GM23338 (cell line): ENCODE measurements around the gene CDK14. TPM values are rescaled to one million over a fixed set of nuclear protein-coding genes. Genes with fewer than 3 reads are reported as not detected.

Experiments used
- ATAC-seq: fragments of 200-7000 bp; cut with Tn5 transposase; 3 replicates; pipeline ENCODE4 v1.9.1; 2020
- DNase-seq: peaks from one replicate; pipeline ENCODE4 v3.0.0-alpha.2; 2015; ENCODE audit warnings: low spot score
- H2AFZ ChIP-seq: fragments of 200-600 bp; sonication (generic); 2 replicates; pipeline ENCODE4 v1.8.0; 2016; ENCODE audit warnings: antibody characterized with exemption, mild to moderate bottlenecking, moderate library complexity
- H3F3A ChIP-seq: fragments of 200-600 bp; sonication (generic); replicated peaks from 2 replicates; pipeline ENCODE4 v1.8.0; 2017; ENCODE audit warnings: antibody characterized with exemption, mixed run types, low read depth
- H3K27ac ChIP-seq: fragments of 200-600 bp; sonication (generic); 2 replicates; pipeline ENCODE4 v1.6.1; 2016; ENCODE audit warnings: low read depth
- H3K27me3 ChIP-seq: fragments of 200-600 bp; sonication (generic); 2 replicates; pipeline ENCODE4 v1.8.0; 2016; ENCODE audit warnings: mild to moderate bottlenecking, mixed run types, moderate library complexity; ENCODE audit not compliant: insufficient read depth
- H3K36me3 ChIP-seq: fragments of 200-600 bp; sonication (generic); 2 replicates; pipeline ENCODE4 v1.8.0; 2016; ENCODE audit warnings: mild to moderate bottlenecking; ENCODE audit not compliant: insufficient read depth
- H3K4me1 ChIP-seq: fragments of 200-600 bp; sonication (generic); 2 replicates; pipeline ENCODE4 v1.8.0; 2016; ENCODE audit warnings: mild to moderate bottlenecking, moderate library complexity; ENCODE audit not compliant: insufficient read depth
- H3K4me2 ChIP-seq: fragments of 200-600 bp; sonication (generic); 2 replicates; pipeline ENCODE4 v1.7.1; 2017; ENCODE audit warnings: mixed run types
- H3K4me3 ChIP-seq: fragments of 200-600 bp; sonication (generic); 2 replicates; pipeline ENCODE4 v1.6.1; 2016; ENCODE audit warnings: mixed run types
- H3K79me2 ChIP-seq: fragments of 200-600 bp; sonication (generic); replicated peaks from 2 replicates; pipeline ENCODE4 v1.8.0; 2017; ENCODE audit warnings: mild to moderate bottlenecking; ENCODE audit not compliant: insufficient read depth
- H3K9me2 ChIP-seq: fragments of 200-600 bp; sonication (generic); 2 replicates; pipeline ENCODE4 v1.8.0; 2017; ENCODE audit not compliant: insufficient read depth
- H4K20me1 ChIP-seq: fragments of 200-600 bp; sonication (generic); replicated peaks from 2 replicates; pipeline ENCODE4 v1.8.0; 2017; ENCODE audit warnings: mild to moderate bottlenecking; ENCODE audit not compliant: insufficient read depth
- H3K27ac Mint-ChIP-seq: 2 replicates; pipeline ENCODE4 v1.8.0; 2020; ENCODE audit warnings: inconsistent platforms, mild to moderate bottlenecking, moderate library complexity, mixed read lengths
- H3K27me3 Mint-ChIP-seq: 3 replicates; pipeline ENCODE4 v1.8.0; 2022; ENCODE audit warnings: low read depth, mild to moderate bottlenecking, moderate library complexity, mixed read lengths, inconsistent platforms; ENCODE audit not compliant: insufficient read depth, poor library complexity
- H3K36me3 Mint-ChIP-seq: 3 replicates; pipeline ENCODE4 v1.8.0; 2021; ENCODE audit warnings: low read depth, mild to moderate bottlenecking, inconsistent platforms, moderate library complexity, mixed read lengths
- H3K4me1 Mint-ChIP-seq: 3 replicates; pipeline ENCODE4 v1.8.0; 2020; ENCODE audit warnings: mild to moderate bottlenecking, inconsistent platforms, mixed read lengths
- H3K4me3 Mint-ChIP-seq: 3 replicates; pipeline ENCODE4 v1.8.0; 2021; ENCODE audit warnings: moderate library complexity, mild to moderate bottlenecking, inconsistent platforms, mixed read lengths
- H3K9me3 Mint-ChIP-seq: 3 replicates; pipeline ENCODE4 v1.8.0; 2020; ENCODE audit warnings: moderate library complexity, mild to moderate bottlenecking, inconsistent platforms, mixed read lengths
- CREB1 ChIP-seq: fragments of 250-450 bp; sonication (Bioruptor Pico); IDR thresholded peaks from 2 replicates; pipeline ENCODE4 v1.5.0; 2020; ENCODE audit warnings: low read depth, mild to moderate bottlenecking, moderate library complexity
- EZH2 ChIP-seq: fragments of 200-600 bp; sonication (generic); IDR thresholded peaks from one replicate; pipeline ENCODE4 v1.8.0; 2017; ENCODE audit warnings: antibody characterized with exemption, mild to moderate bottlenecking, low read depth; ENCODE audit not compliant: unreplicated experiment
- EZH2phosphoT487 ChIP-seq: fragments of 200-600 bp; sonication (generic); IDR thresholded peaks from one replicate; pipeline ENCODE4 v1.8.1; 2018; ENCODE audit warnings: antibody characterized with exemption; ENCODE audit not compliant: unreplicated experiment
- JUNB ChIP-seq: IDR thresholded peaks from one replicate; pipeline ENCODE4 v1.6.1; 2016; ENCODE audit warnings: antibody characterized with exemption; ENCODE audit not compliant: unreplicated experiment
- NANOG ChIP-seq: IDR thresholded peaks from 2 replicates; pipeline ENCODE4 v1.6.1; 2016; ENCODE audit warnings: antibody characterized with exemption, borderline replicate concordance
- POLR2AphosphoS5 ChIP-seq: IDR thresholded peaks from 2 replicates; pipeline ENCODE4 v1.6.1; 2016; ENCODE audit warnings: antibody characterized with exemption, low read depth
- STAT1 ChIP-seq: IDR thresholded peaks from one replicate; pipeline ENCODE4 v1.6.1; 2016; ENCODE audit warnings: antibody characterized with exemption; ENCODE audit not compliant: unreplicated experiment
- ZNF114 ChIP-seq: fragments of 250-450 bp; sonication (Bioruptor Pico); IDR thresholded peaks from 2 replicates; pipeline ENCODE4 v1.5.0; 2020; ENCODE audit warnings: mild to moderate bottlenecking, moderate library complexity
- ZNF331 ChIP-seq: fragments of 250-450 bp; sonication (Bioruptor Pico); IDR thresholded peaks from 2 replicates; pipeline ENCODE4 v1.5.0; 2020; ENCODE audit warnings: low read depth, mild to moderate bottlenecking, moderate library complexity
- polyA plus RNA-seq: library from polyadenylated mRNA; unstranded; fragments of >200 nt; fragmentation: Nextera tagmentation; extraction: Ambion mirVana; gene quantifications from 2 replicates; pipeline ENCODE4 v1.2.1, GENCODE V29; 2016
- total RNA-seq: library from RNA; depleted of rRNA; stranded (reverse); fragments of >200 nt; shearing (Covaris generic); gene quantifications from 2 replicates; pipeline ENCODE4 v1.2.3, GENCODE V29; 2014
- TF ChIP-seq, protein P1 (sequence below): IDR thresholded peaks from 2 replicates; pipeline ENCODE4 v1.6.1; 2016; ENCODE audit warnings: antibody characterized with exemption
- TF ChIP-seq, protein P2 (sequence below): fragments of 250-450 bp; sonication (Bioruptor Pico); IDR thresholded peaks from 2 replicates; pipeline ENCODE4 v1.5.0; 2020; ENCODE audit warnings: mild to moderate bottlenecking, moderate library complexity
- TF ChIP-seq, protein P3 (sequence below): IDR thresholded peaks from one replicate; pipeline ENCODE4 v1.6.1; 2018; ENCODE audit warnings: antibody characterized with exemption; ENCODE audit not compliant: unreplicated experiment

The CDK14 gene
- total and polyA plus RNA-seq, 2 experiments from 2014 or later: 11.2 to 24.0 TPM

DNA sequence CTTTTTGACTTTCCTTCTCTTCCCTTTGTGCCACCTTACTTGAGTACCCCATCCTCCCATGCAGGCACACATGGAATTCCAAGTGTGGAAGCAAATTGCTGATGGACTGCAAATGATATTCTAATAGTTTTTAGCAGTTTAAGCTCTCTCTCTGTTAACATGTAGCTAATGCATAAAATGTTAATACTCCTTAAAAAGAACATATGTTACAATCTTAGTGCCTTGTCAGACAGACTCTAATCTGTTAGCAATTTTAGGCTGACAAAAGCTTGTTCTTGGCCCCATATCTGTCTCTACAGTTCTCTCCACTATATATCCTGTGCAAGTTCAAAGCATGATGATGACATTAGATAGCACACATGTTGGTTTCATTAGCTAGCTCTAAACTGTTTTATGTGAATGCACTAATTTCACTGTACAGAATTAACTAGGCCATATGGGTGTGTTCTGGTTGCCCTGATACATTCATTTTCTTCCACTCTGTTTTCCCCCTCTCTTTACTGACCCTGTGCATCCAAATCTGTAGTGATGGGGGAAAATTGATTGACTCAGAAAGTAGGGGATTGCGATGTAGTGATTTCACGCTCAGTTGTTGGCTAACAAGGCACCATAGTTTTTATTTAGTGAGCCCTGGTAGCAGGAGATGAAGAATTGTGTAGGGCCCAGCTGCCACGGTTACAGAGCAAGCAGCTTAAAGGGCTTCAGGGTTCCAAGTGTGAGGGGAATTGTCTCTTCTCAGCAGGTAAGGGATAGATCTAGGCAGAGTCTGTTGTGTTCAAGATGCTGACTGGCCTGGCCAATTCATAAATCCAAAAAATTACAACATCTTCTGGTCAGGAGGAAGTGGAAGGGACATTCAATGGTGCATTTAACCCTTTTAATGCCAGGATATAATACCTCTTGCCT is 553.5 kb downstream of the CDK14 start (continued):
- TF ChIP-seq CREB1 (CRISPR knock-in tag): no peak

DNA sequence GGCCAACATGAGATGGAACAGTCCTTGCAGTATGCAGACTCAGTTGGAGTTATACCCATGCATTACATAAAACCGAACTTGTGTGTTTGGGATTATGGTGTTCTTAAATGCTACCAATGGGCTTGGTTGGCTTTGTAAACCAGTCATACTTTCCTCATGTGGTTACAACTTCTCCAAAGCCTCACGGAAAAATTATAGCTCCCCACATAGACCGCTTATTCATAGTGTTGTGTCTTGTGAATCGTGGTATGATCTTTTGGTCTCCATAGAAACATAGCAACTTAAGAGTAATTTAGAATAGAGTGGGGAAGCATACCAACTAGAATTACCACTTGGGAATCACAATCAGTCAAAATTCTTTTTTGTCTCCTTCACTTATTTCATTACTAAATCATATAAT is 555.8 kb downstream of the CDK14 start:
- Mint-ChIP-seq H3K4me3 (no peak overlapping the region), H3K4me1 (peaks cover 6% of the 10 kb centered on the region; the same call in 1 of the 3 replicates), H3K36me3 (no peaks in the 10 kb centered on the region), H3K27ac (no peak overlapping the region), H3K9me3 (no peaks in the 10 kb centered on the region), H3K27me3 (peaks cover 3% of the 10 kb centered on the region)
- Histone ChIP-seq H3K27ac (no peak overlapping the region), H4K20me1 (no peaks in the 10 kb centered on the region), H3K4me1 (no peaks in the 10 kb centered on the region), H3K36me3 (no peaks in the 10 kb centered on the region), H3K4me3 (no peak overlapping the region), H3K79me2 (no peaks in the 10 kb centered on the region), H3K9me2 (no peaks in the 10 kb centered on the region), H3K27me3 (no peaks in the 10 kb centered on the region), H3K4me2 (no peak overlapping the region), H3F3A (no peaks in the 10 kb centered on the region), H2AFZ (no peak overlapping the region)
- ATAC-seq: no peak
- DNase-seq: no peak
- TF ChIP-seq EZH2 (no peak), STAT1 (no peak), JUNB (no peak), POLR2AphosphoS5 (no peak), ZNF114 (CRISPR knock-in tag) (no peak), ZNF331 (CRISPR knock-in tag) (no peak), CREB1 (CRISPR knock-in tag) (no peak), EZH2phosphoT487 (no peak), NANOG (no peak)
- TF ChIP-seq, protein P1, sequence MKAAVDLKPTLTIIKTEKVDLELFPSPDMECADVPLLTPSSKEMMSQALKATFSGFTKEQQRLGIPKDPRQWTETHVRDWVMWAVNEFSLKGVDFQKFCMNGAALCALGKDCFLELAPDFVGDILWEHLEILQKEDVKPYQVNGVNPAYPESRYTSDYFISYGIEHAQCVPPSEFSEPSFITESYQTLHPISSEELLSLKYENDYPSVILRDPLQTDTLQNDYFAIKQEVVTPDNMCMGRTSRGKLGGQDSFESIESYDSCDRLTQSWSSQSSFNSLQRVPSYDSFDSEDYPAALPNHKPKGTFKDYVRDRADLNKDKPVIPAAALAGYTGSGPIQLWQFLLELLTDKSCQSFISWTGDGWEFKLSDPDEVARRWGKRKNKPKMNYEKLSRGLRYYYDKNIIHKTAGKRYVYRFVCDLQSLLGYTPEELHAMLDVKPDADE: no peak
- TF ChIP-seq, protein P2, sequence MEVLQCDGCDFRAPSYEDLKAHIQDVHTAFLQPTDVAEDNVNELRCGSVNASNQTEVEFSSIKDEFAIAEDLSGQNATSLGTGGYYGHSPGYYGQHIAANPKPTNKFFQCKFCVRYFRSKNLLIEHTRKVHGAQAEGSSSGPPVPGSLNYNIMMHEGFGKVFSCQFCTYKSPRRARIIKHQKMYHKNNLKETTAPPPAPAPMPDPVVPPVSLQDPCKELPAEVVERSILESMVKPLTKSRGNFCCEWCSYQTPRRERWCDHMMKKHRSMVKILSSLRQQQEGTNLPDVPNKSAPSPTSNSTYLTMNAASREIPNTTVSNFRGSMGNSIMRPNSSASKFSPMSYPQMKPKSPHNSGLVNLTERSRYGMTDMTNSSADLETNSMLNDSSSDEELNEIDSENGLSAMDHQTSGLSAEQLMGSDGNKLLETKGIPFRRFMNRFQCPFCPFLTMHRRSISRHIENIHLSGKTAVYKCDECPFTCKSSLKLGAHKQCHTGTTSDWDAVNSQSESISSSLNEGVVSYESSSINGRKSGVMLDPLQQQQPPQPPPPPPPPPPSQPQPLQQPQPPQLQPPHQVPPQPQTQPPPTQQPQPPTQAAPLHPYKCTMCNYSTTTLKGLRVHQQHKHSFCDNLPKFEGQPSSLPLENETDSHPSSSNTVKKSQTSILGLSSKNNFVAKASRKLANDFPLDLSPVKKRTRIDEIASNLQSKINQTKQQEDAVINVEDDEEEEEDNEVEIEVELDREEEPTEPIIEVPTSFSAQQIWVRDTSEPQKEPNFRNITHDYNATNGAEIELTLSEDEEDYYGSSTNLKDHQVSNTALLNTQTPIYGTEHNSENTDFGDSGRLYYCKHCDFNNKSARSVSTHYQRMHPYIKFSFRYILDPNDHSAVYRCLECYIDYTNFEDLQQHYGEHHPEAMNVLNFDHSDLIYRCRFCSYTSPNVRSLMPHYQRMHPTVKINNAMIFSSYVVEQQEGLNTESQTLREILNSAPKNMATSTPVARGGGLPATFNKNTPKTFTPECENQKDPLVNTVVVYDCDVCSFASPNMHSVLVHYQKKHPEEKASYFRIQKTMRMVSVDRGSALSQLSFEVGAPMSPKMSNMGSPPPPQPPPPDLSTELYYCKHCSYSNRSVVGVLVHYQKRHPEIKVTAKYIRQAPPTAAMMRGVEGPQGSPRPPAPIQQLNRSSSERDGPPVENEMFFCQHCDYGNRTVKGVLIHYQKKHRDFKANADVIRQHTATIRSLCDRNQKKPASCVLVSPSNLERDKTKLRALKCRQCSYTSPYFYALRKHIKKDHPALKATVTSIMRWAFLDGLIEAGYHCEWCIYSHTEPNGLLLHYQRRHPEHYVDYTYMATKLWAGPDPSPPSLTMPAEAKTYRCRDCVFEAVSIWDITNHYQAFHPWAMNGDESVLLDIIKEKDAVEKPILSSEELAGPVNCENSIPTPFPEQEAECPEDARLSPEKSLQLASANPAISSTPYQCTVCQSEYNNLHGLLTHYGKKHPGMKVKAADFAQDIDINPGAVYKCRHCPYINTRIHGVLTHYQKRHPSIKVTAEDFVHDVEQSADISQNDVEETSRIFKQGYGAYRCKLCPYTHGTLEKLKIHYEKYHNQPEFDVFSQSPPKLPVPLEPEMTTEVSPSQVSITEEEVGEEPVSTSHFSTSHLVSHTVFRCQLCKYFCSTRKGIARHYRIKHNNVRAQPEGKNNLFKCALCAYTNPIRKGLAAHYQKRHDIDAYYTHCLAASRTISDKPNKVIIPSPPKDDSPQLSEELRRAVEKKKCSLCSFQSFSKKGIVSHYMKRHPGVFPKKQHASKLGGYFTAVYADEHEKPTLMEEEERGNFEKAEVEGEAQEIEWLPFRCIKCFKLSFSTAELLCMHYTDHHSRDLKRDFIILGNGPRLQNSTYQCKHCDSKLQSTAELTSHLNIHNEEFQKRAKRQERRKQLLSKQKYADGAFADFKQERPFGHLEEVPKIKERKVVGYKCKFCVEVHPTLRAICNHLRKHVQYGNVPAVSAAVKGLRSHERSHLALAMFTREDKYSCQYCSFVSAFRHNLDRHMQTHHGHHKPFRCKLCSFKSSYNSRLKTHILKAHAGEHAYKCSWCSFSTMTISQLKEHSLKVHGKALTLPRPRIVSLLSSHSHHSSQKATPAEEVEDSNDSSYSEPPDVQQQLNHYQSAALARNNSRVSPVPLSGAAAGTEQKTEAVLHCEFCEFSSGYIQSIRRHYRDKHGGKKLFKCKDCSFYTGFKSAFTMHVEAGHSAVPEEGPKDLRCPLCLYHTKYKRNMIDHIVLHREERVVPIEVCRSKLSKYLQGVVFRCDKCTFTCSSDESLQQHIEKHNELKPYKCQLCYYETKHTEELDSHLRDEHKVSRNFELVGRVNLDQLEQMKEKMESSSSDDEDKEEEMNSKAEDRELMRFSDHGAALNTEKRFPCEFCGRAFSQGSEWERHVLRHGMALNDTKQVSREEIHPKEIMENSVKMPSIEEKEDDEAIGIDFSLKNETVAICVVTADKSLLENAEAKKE (CRISPR knock-in tag): no peak
- TF ChIP-seq, protein P3, sequence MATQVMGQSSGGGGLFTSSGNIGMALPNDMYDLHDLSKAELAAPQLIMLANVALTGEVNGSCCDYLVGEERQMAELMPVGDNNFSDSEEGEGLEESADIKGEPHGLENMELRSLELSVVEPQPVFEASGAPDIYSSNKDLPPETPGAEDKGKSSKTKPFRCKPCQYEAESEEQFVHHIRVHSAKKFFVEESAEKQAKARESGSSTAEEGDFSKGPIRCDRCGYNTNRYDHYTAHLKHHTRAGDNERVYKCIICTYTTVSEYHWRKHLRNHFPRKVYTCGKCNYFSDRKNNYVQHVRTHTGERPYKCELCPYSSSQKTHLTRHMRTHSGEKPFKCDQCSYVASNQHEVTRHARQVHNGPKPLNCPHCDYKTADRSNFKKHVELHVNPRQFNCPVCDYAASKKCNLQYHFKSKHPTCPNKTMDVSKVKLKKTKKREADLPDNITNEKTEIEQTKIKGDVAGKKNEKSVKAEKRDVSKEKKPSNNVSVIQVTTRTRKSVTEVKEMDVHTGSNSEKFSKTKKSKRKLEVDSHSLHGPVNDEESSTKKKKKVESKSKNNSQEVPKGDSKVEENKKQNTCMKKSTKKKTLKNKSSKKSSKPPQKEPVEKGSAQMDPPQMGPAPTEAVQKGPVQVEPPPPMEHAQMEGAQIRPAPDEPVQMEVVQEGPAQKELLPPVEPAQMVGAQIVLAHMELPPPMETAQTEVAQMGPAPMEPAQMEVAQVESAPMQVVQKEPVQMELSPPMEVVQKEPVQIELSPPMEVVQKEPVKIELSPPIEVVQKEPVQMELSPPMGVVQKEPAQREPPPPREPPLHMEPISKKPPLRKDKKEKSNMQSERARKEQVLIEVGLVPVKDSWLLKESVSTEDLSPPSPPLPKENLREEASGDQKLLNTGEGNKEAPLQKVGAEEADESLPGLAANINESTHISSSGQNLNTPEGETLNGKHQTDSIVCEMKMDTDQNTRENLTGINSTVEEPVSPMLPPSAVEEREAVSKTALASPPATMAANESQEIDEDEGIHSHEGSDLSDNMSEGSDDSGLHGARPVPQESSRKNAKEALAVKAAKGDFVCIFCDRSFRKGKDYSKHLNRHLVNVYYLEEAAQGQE: no peak
